ENCODE measurements around the gene NME9. TPM values are rescaled to one million over a fixed set of nuclear protein-coding genes. Genes with fewer than 3 reads are reported as not detected.

Gene NME9
- total and polyA plus RNA-seq, 5 donors: 0.09 to 0.35 (median 0.17) TPM; not detected in 2

Other genes with a start within 250 kb of the NME9 start
- gene DZIP1L, start 214.2 kb downstream of the NME9 start, total RNA-seq: 1 to 10 TPM; 3.7 to 6.2 (median 4.2) TPM
- gene DZIP1L, start 214.2 kb downstream of the NME9 start, polyA plus RNA-seq: 2.6 TPM
- gene A4GNT, start 197.5 kb downstream of the NME9 start, total RNA-seq: not detected
- not detected for gene A4GNT, start 197.5 kb downstream of the NME9 start, polyA plus RNA-seq
- 10 to 100 TPM in 2 of 4 donors, 1 to 10 TPM in 2; 7.7 to 11.0 (median 9.7) TPM for gene DBR1, start 154.9 kb downstream of the NME9 start, total RNA-seq
- gene DBR1, start 154.9 kb downstream of the NME9 start, polyA plus RNA-seq: 5.8 TPM
- 10 to 100 TPM; 32.9 to 48.6 (median 35.9) TPM for gene ARMC8, start 142.6 kb downstream of the NME9 start, total RNA-seq
- 14.3 TPM for gene ARMC8, start 142.6 kb downstream of the NME9 start, polyA plus RNA-seq
- 100 to 1,000 TPM; 244 to 374 (median 303) TPM for gene MRAS, start 18.7 kb upstream of the NME9 start, total RNA-seq
- gene MRAS, start 18.7 kb upstream of the NME9 start, polyA plus RNA-seq: 184 TPM
- 1 to 10 TPM; 1.2 to 2.4 (median 1.6) TPM for gene ESYT3, start 104.8 kb upstream of the NME9 start, total RNA-seq
- gene ESYT3, start 104.8 kb upstream of the NME9 start, polyA plus RNA-seq: 0.66 TPM